Natural killer cell (primary cell): ENCODE data around the gene B4GALT2. TPM values are rescaled to one million over a fixed set of nuclear protein-coding genes. Genes with fewer than 3 reads are reported as not detected.

Source experiments
- ATAC-seq, 3 donors: fragments of 150-1000 bp in 2 of 3; fragments of 200-7000 bp in 1 of 3; cut with Tn5 transposase; 1 replicate in 1 of 3; 2 replicates in 2 of 3; pipeline ENCODE4 v1.10.0; 2021; ENCODE audit warnings: mild to moderate bottlenecking in 2 of 3, moderate library complexity in 2 of 3
- DNase-seq, 2 donors: peaks; one replicate each; pipeline versions ENCODE4 v3.0.0 to v3.0.0-alpha.2; 2013 to 2021; ENCODE audit warnings: mixed read lengths in 1 of 2
- H3K27ac ChIP-seq: one replicate; pipeline ENCODE4 v1.5.1; 2013; ENCODE audit warnings: mild to moderate bottlenecking, low read length
- H3K27me3 ChIP-seq: one replicate; pipeline ENCODE4 v1.6.1; 2013; ENCODE audit warnings: low read length; ENCODE audit not compliant: control insufficient read depth, insufficient read depth
- H3K36me3 ChIP-seq: one replicate; pipeline ENCODE4 v1.6.1; 2013; ENCODE audit warnings: low read length; ENCODE audit not compliant: control insufficient read depth, insufficient read depth
- H3K4me1 ChIP-seq: one replicate; pipeline ENCODE4 v1.6.1; 2013; ENCODE audit warnings: low read length; ENCODE audit not compliant: control insufficient read depth, insufficient read depth
- H3K4me3 ChIP-seq: one replicate; pipeline ENCODE4 v1.5.1; 2013; ENCODE audit warnings: low read length
- H3K9me3 ChIP-seq: one replicate; pipeline ENCODE4 v1.6.1; 2013; ENCODE audit warnings: low read length; ENCODE audit not compliant: control insufficient read depth, insufficient read depth
- H3K27ac Mint-ChIP-seq, 2 donors: one replicate each; pipeline ENCODE4 v1.8.0; 2022; ENCODE audit warnings: mild to moderate bottlenecking in 2 of 2, mixed read lengths in 2 of 2, moderate library complexity in 1 of 2
- H3K27me3 Mint-ChIP-seq, 2 donors: one replicate each; pipeline ENCODE4 v1.8.0; 2022; ENCODE audit warnings: low read depth in 2 of 2, mixed read lengths in 2 of 2
- H3K36me3 Mint-ChIP-seq: one replicate; pipeline ENCODE4 v1.8.0; 2022; ENCODE audit warnings: mixed read lengths
- H3K4me1 Mint-ChIP-seq, 2 donors: one replicate each; pipeline ENCODE4 v1.8.0; 2022; ENCODE audit warnings: mixed read lengths in 2 of 2
- H3K4me3 Mint-ChIP-seq: one replicate; pipeline ENCODE4 v1.8.0; 2022; ENCODE audit warnings: mild to moderate bottlenecking, moderate library complexity, mixed read lengths
- H3K9me3 Mint-ChIP-seq, 2 donors: one replicate each; pipeline ENCODE4 v1.8.0; 2022; ENCODE audit warnings: mixed read lengths in 2 of 2
- WGBS: methylation state at CpG from one replicate; pipeline ENCODE4 v1.1.7; 2013; ENCODE audit warnings: missing lambda C conversion rate; ENCODE audit not compliant: insufficient coverage; 5-methylcytosine and 5-hydroxymethylcytosine counted together
- intact Hi-C: fragments of 100-400 bp; cut with micrococcal nuclease; formaldehyde crosslinking; loops from one replicate; pipeline ENCODE4 v1.14.2; 2022
- total RNA-seq, 4 donors: library from RNA; stranded (reverse); fragments of 120-200 nt in 1 of 4; gene quantifications; one replicate each; pipeline versions ENCODE4 v1.2.3 to v1.2.4, GENCODE V29; 2013 to 2022
- TF ChIP-seq, protein P1 (sequence below): fragments of 200-600 bp; IDR thresholded peaks from one replicate; pipeline ENCODE4 v1.8.0; 2022; ENCODE audit warnings: antibody characterized with exemption

Gene B4GALT2
- total RNA-seq, 3 donors from 2014 or later (not counting 1 experiment from before 2014, with no cell fraction given), result 1.5 to 5.5 (median 2.2) TPM

- DNase-seq (peak; percentile 84 to 97), ATAC-seq (peak; percentile 88 to 95 (median 90))
- peak within 1 kb of the TSS; percentile 75 to 82 for H3K27ac Mint-ChIP-seq
- WGBS, result under 1% methylated on average over 39 of the region's 47 CpGs
- Histone ChIP-seq H3K4me1 (peaks cover 28% of the 10 kb centered on the region), H3K36me3 (peaks cover 3% of the 10 kb centered on the region), H3K27me3 (no peaks in the 10 kb centered on the region), H3K27ac (no peak within 1 kb of the TSS), H3K4me3 (peak within 1 kb of the TSS; percentile 61), H3K9me3 (no peaks in the 10 kb centered on the region)
- TF ChIP-seq, protein P1, sequence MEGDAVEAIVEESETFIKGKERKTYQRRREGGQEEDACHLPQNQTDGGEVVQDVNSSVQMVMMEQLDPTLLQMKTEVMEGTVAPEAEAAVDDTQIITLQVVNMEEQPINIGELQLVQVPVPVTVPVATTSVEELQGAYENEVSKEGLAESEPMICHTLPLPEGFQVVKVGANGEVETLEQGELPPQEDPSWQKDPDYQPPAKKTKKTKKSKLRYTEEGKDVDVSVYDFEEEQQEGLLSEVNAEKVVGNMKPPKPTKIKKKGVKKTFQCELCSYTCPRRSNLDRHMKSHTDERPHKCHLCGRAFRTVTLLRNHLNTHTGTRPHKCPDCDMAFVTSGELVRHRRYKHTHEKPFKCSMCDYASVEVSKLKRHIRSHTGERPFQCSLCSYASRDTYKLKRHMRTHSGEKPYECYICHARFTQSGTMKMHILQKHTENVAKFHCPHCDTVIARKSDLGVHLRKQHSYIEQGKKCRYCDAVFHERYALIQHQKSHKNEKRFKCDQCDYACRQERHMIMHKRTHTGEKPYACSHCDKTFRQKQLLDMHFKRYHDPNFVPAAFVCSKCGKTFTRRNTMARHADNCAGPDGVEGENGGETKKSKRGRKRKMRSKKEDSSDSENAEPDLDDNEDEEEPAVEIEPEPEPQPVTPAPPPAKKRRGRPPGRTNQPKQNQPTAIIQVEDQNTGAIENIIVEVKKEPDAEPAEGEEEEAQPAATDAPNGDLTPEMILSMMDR, result no peak
- H3K4me3 Mint-ChIP-seq, result peak within 1 kb of the TSS; percentile 95
- peaks cover 36 to 37% of the 10 kb centered on the region in 2 donors for H3K4me1 Mint-ChIP-seq
- H3K27me3 Mint-ChIP-seq, result no peaks in the 10 kb centered on the region
- H3K36me3 Mint-ChIP-seq, result no peaks in the 10 kb centered on the region
- intact Hi-C loops, result loop anchor here (1.0 kb wide), 1 partner anchor 24 kb away; the partner anchor contains the start of gene IPO13
- no peaks in the 10 kb centered on the region for H3K9me3 Mint-ChIP-seq
Observed at GRCh38 chr1:43969746-43970466, 9.1 kb upstream of the B4GALT2 start, which contains the start of gene DPH2. Gene DPH2 (plus strand): TSS chr1:43970010. CDS start chr1:43970176, 166 bp downstream.

DNA sequence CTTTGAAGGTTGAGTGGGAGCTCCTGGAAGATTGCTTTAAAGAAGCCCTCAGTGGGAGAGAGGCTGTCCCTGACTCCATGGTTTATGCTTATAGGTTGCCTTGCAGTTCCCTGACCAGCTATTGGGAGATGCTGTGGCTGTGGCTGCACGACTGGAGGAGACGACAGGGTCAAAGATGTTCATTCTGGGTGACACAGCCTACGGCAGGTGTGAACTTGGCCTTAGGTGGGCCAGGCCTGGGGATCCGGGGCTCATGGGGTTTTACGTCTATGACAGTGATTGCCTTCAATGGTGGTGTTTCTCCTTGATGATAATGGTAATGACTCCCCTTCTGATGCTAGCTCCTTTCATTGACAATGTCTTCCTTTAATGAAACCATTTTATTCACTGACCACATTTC, 8.5 kb upstream of the B4GALT2 start:
- TF ChIP-seq, protein P1, result no peak
- intact Hi-C loops, result no loop called here

DNA sequence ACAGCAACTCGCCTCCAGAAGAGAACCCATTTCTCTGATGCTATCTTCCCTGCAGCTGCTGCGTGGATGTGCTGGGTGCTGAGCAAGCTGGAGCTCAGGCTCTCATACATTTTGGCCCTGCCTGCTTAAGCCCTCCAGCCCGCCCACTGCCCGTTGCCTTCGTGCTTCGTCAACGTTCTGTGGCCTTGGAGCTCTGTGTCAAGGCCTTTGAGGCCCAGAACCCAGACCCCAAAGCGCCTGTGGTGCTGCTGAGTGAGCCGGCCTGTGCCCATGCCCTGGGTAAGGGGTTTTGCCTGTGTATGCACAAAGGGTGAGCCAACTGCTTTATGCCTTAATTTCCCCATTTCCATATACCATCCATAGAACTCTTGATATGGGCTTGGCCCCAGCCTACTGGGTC, 8.1 kb upstream of the B4GALT2 start:
- Histone ChIP-seq H3K27ac (no peak overlapping the region), H3K36me3 (peaks cover 3% of the 10 kb centered on the region), H3K9me3 (no peaks in the 10 kb centered on the region), H3K27me3 (no peaks in the 10 kb centered on the region), H3K4me3 (no peak overlapping the region), H3K4me1 (peaks cover 37% of the 10 kb centered on the region)
- intact Hi-C loops, result no loop called here
- H3K4me1 Mint-ChIP-seq, result peaks cover 38 to 45% of the 10 kb centered on the region in 2 donors
- H3K27me3 Mint-ChIP-seq, result no peaks in the 10 kb centered on the region
- no peaks in the 10 kb centered on the region for H3K36me3 Mint-ChIP-seq
- DNase-seq, result no peak
- 91% methylated on average over 9 of the region's 9 CpGs for WGBS
- ATAC-seq, result no peak
- no peak overlapping the region for H3K27ac Mint-ChIP-seq
- TF ChIP-seq, protein P1, result no peak
- no peaks in the 10 kb centered on the region for H3K9me3 Mint-ChIP-seq
- H3K4me3 Mint-ChIP-seq, result peak overlapping the region; percentile 95

More for the DNA sequence above, 8.5 kb upstream of the B4GALT2 start:
- peak overlapping the region; percentile 61 for H3K4me3 ChIP-seq
- Mint-ChIP-seq H3K4me3 (peak overlapping the region; percentile 95), H3K27ac (peak overlapping the region; percentile 75 to 82), H3K9me3 (no peaks in the 10 kb centered on the region), H3K36me3 (no peaks in the 10 kb centered on the region), H3K4me1 (peaks cover 36 to 41% of the 10 kb centered on the region in 2 donors), H3K27me3 (no peaks in the 10 kb centered on the region)
- peaks cover 33% of the 10 kb centered on the region for H3K4me1 ChIP-seq
- DNase-seq, result no peak
- H3K36me3 ChIP-seq, result peaks cover 3% of the 10 kb centered on the region
- H3K27me3 ChIP-seq, result no peaks in the 10 kb centered on the region
- WGBS, result 50% methylated on average over 4 of the region's 5 CpGs
- no peak for ATAC-seq
- no peak overlapping the region for H3K27ac ChIP-seq
- H3K9me3 ChIP-seq, result no peaks in the 10 kb centered on the region
